ENCODE measurements around the gene DMRTC2.

DMRTC2 gene

DNA sequence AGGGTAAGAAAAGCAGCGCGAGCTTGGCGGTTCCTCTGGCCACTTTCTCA is at the start of gene DMRTC2:
TSS of gene DMRTC2 (plus strand) at position 42 of the 50 bp plus-strand sequence. CDS start 2,387 bp downstream, outside the sequence.
- no peak for DNase-seq (ENCODE audit: low read depth)

DNA sequence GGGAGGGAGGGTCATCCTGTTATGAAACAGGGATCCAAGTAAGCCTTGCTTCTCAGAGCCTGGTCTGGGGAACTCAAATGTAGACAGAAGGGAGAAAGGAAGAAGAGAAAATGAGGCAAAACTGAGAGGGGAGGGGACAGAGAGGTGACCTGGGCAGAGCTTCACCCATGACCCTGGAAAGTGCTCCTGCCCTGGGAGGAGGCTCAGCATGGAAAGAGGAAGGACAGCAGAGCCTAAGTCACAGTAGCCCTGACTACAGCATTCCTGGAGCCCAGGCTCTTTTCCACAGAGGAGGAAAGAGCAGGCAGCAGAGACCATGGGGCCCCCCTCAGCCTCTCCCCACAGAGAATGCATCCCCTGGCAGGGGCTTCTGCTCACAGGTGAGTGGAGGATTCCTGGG is 48.5 kb upstream of the DMRTC2 start, which contains the start of gene CEACAM3:
TSS of gene CEACAM3 (plus strand) at position 226 of the 400 bp plus-strand sequence. CDS start at position 317, 91 bp downstream.
- no peak for DNase-seq (ENCODE audit: low read depth)

DNA sequence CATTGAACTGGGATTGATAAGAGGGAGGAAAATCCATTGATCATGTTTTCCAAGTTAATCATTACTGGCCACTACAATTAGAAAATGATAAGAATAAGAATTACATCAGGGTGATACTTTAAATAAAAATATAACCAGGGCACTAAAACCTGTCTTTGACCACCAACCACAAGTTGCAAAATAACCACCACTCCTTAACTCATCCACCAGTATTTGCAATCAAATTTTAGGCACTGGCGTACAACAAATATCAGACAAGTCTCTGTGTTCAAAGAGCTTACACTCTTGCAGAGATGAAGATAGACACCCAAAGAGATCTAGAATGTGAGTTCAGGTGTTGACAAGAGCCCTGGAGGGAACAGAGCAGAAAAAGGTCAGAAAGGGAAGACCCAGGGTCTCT is 47.9 kb upstream of the DMRTC2 start:
- no peak for DNase-seq (ENCODE audit: low read depth)

DNA sequence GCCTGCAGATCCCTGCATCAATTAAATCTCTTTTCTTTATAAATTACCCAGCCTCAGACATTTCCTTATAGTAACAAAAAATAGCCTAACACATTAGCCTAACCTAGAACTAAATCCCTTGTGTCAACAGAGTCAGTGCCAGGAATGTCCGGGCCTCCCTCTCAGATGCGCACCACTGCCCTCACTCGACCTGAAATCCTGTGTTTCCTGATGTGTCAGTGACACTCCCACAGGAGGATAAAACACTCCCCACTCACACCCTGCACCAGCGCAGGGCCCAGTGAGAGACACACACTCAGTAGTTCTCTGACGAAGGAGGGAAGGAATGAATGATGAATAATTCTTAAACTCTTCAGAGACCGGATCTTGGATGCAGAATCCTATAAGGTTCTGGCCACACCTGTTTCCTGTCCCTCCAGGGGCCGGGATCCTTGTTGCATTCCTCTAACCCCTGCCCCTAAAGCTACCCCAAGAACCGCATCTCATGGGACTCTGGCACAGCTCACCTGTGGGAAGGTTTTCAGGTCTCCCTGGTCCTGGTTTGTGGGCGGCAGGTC is 45.3 kb upstream of the DMRTC2 start:
- no peak for DNase-seq (ENCODE audit: low read depth)

DNA sequence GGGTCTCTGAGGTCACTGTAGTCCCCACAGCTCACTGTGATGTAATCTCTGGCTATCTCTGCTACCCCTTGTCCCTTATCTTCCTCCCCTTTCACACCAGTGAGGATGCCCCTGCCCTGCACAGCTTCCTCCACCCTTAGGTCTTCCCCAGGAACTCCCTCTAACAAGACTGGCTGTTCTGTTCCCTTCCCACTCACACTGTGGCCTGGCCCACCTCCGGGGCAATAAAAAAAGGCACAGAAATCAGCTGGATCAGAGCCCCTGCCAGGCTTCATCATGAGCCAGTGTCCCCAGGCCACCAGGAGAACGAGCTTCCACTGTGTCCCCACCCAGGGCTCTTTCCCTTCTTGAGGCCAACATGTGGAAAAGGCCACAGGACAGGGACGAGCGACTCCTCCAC is 43.8 kb upstream of the DMRTC2 start:
- DNase-seq (ENCODE audit: low read depth): no peak

DNA sequence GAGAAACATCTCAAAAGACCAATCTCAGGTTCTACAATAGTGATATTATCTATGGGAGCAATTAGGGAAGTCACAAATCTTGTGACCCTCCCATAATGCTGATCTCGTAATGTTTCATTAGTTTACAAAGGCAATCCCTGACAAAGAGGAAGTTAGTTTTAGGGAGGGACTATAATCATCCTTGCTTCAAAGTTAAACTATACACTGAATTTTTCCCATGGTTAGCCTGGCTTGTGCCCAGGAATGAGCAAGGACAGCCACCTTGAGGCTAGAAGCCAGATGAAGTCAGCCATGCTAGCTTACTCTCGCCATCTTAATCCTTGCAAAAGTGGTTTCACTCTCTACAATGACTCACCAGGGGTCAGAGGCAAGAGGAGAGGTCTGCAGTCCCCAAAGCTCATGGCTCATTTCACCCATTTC is 43.0 kb upstream of the DMRTC2 start:
- no peak for DNase-seq (ENCODE audit: low read depth)

DNA sequence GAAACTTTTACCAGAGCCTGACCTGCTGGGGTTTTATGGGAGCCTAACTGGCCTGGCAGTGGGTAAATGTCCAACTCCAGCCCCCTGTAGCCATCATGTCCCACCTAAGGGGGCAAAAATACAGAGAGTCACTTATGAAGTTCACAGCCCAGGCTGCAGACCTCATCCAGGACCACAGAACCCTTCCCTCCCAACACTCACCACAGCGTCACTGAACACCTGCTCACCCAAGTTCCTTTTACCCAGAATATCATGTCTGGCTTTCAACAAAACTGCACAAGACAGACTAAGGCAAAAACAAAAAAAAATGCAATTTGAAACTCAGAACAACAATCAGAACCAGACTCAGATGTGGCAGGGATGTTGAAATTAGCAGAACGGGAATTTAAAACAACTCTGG is 42.1 kb upstream of the DMRTC2 start:
- DNase-seq (ENCODE audit: low read depth): no peak

DNA sequence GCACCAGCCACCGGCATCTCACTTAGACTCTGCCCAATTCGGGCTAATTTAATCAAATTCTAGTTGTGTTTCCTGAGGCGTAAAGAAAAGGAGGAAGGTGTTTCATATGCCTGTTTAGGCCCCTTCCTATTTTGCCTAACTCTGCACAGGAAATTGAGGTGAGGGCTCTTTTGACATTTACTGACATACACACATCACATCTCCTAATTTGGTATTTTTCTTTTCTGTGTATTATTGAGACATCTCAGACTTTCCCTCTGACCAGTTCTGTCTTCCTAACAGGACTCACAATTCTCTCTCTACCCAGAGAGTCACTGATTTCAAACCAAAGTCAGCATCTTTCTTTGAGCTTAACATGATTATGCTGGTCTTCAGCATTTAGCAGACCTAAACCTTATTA is 40.5 kb upstream of the DMRTC2 start:
- no peak for DNase-seq (ENCODE audit: low read depth)

DNA sequence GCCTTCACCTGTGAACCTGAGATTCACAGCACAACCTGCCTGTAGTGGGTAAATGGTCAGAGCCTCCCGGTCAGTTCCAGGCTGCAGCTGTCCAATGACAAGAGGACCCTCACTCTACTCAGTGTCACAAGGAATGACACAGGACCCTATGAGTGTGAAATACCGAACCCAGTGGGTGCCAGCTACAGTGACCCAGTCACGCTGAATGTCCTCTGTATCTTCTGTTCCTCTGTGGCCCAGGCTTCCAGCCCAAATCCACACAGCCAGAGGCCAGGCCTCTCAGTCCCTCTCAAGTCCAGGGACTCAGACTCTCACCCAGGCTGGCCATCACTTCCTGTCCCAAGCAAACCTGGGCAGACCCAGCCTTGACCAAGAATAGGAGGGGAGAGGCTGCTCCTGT is 37.7 kb upstream of the DMRTC2 start:
- DNase-seq (ENCODE audit: low read depth): no peak

DNA sequence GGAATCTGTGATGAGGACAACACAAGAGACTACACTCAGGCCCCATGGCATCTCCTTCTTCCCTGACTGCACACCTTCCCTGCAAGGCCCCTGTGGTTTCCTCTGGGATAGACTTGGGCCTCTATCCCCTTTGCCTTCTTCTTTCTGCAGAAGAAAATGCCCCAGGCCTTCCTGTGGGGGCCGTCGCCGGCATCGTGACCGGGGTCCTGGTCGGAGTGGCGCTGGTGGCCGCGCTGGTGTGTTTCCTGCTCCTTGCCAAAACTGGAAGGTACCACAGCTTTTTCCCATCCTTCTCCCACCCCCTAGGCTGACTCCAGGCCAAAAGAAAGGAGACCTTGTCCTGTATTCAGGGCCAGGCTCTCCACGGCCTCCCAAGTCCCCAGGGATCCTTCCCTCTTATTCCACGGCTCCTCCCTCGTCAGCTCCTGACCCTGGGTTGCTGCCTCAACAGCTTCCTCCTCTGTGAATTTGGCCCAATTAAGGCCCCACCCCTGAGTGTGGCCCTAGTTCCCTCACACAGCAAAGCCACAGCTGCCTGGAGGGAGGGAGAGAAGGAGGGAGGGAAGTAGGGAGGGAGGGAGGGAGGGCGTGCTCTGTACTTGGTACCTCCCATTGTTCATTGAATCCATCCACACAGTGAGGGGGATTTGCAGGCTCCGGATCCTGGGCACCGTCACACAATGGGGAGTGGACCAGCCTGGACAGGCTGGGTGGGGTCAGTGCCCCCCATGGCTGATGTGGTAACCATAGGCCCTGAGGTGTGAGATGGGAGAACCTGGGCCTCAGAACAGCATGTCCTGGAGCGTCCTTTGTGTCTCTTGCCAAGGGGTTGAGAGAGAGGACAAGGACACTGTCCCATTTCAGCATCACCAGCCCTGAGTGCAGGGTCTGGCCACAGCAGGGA is 35.9 kb upstream of the DMRTC2 start:
- DNase-seq (ENCODE audit: low read depth): no peak

DNA sequence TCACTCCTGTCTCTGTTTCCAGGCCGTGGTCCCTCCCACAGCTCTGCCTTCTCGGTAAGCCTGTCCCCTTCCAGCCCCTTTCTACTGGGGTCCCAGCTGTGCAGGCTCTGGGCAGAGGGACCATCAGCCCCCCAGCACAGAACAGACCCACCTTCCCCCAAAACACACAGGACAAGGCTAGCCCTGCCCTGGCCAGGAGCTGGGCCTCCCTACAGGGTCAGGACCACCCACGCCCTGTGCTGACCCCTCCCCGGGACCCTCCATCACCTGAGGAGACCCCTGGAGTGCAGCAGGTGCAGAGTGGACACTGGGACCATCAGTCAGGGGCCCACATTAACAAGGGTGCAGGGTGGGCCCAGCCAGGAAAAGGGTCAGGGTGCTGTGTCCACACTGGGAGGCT is 34.5 kb upstream of the DMRTC2 start:
- no peak for DNase-seq (ENCODE audit: low read depth)

DNA sequence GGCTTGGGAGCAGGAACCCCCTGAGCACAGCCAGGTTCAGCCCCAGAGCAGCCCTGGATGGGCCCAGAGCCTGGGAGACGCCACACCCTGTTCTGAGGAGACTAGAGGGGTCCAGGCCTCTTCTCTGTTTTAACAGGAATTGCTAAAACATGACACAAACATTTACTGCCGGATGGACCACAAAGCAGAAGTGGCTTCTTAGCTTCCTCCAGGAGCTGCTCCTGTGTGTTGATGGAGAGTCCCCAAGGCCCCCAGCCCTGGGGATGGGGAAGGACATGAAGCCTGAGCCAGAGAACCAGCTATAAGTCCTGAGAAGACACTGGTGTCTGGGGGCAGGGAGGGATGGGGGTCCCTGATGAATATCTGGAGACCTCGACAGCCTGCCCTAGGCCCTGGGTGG is 33.8 kb upstream of the DMRTC2 start:
- DNase-seq (ENCODE audit: low read depth): no peak

DNA sequence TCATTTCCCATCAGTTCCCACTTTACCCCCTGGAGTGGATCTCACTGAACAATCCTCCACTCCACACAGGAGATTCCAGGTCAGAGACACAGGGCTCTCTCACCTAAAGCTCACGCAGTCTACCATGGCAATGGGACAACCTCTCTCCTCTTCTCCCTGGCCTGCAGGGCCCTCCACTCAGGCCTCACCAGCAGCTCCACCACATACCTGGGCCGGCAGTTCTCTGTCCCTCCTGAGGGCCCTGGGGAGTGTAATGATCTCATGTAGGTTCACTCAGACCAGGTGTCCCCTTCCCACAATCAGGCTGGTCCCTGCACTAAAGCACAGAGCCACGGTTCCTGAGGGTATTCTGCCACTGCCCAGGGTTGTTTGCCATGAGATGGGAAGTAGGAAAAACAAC is 32.9 kb upstream of the DMRTC2 start:
- no peak for DNase-seq (ENCODE audit: low read depth)

DNA sequence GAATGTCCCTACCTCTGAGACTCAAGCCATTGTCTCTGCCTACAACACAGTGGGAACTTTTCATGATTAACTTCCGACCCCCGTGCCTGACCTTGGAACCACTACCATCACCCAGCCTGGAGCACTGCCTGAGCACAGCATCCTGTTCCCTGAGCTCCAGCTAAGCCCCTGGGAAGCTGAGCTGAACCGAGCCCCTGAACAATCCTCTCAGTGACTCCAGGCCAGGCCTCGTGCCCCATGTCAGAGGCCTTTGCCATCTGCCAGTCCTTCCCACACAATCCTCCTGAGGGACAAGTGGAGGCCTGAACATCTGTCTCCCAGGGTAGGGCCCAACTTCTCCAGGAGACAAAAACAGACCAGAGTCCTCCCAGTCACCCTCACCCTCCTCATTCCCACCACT is 30.9 kb upstream of the DMRTC2 start:
- no peak for DNase-seq (ENCODE audit: low read depth)

DNA sequence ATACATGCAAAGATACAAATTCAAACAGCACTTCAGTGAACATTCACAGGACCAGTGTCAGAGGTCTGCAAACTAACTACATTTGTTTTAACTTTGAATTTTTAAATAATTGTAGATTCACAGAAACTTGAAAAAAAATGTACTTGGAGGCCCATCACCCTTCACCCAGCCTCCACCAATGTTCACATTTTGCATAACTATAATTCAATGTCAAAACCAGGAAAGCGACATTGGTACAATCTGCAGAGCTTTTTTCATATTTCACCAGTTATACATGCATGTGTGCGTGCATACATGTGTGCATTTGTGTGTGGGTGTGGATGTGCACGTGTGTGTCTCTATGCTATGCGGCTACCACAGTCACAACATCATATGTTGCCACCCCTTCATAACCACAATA is 29.5 kb upstream of the DMRTC2 start:
- DNase-seq (ENCODE audit: low read depth): no peak

DNA sequence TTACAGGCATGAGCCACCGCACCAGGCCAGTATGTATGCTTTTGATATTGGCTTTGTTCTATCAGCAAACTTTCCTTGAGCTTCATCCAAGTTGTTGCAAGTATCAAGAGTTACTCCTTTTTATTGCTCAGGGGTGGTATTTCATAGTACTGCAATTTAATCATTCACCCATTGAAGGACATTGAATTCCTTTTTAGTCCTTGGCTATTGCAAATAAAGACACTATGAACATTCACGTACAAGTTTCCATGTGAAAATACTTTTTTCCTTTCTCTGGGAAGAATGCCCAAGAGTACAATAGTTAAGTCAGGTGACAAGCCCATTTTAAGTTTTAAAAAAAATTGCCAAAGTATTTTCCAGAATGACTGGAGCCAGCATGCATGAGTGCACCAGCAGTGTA is 28.1 kb upstream of the DMRTC2 start:
- DNase-seq (ENCODE audit: low read depth): no peak

DNA sequence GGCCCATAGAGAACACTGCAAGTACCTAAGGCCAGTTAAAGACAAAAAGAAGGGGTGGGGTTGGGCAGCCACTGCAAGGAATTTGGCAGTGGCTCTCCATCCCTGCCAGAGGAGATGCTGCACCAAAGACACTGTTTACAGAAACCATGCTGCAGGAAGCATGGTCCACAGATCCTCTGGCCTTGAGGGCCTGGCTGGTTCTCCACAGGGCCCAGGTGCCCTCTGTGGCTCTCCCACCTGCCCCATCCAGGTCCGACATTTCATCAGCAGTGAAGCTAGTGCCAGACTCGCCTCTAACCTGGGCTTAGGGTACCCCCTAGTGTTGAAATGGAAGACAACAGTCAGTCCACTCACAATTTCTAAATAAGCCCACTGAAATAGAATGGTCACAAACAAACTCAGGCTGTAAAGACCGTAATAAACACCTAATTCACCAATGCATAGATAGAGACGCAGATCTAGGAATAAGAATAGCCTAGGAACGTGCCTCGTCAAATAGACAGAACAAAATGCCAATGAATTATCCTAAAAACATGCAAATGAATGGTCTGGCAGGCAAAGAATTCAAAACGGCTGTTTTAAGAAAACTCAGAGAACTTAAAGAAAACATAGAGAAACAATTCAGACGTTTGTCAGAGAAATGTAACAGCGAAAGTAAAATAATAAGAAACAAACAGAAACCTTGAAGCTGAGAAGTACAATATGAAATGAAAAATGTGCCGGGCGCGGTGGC is 23.7 kb upstream of the DMRTC2 start:
- no peak for DNase-seq (ENCODE audit: low read depth)

DNA sequence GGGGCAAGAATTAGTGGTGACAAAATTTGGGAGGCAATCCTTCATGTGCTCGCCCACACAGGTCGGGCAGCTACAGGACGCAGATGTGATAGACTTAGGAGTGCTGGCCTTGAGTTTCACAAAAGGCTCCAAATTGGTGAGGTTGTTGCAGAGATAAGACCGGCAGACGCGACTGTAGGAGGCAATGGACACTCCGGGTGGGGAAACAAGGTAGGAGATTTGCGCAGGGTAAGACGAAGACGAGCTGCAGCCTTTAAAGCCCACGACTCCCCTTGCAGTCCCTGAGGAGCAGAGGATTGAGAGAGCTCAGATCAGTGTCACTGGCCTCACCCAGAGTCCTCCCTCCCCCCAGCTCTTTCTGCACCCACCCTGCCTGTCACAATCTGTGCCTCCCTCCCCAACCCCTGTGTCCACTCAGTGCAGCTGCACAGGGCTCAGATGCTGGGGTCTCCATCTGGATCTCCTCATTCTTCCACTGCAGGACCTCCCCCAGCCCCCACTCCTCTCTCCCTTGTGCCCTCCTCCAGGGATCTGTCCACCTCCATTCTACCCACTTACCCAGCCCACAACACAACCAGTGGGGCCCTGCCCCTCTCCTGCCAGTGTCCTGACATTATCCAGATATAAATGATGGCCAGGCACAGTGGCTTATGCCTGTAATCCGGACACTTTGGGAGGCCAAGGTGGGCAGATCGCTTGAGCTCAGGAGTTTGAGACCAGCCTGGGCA is 6.7 kb upstream of the DMRTC2 start:
- DNase-seq (ENCODE audit: low read depth): no peak

DNA sequence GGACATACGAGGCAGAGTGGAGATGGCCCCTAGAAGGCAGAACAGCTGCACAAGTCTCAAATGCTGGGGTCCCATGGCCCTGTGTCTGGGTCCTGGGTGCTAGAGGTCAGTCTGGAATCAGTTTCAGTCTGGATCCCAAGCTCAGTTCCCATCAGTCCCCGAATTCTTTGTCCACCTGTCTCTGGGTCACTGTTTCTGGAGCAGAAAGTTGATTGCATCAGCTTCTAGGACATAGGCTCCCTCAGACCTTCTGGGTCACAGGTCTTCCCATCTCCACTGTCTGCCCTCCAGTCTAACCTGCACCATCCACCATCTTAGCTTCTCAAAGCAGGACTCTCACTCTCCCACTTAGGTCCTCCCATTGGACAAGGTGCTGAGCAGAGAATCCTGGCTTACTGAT is 5.6 kb upstream of the DMRTC2 start:
- no peak for DNase-seq (ENCODE audit: low read depth)

DNA sequence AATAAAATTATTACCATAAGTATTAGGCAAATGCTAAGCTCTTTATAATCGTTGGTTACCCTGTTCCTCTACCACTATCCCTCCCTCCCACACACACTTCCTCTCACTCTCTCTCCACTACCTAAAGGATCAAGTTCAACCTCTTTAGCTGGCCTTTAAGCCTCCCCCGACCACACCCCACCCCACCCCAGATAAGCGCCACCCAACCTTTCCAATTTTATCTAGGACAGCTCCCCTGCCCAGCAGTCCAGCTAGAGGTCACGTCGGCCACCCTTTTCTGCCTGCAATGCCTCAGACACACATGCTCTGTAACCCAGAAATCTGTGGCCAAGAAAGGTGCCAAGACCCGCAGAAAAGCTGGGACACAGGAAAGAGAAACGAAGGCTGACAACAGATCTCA is 1.5 kb upstream of the DMRTC2 start:
- DNase-seq (ENCODE audit: low read depth): no peak

DNA sequence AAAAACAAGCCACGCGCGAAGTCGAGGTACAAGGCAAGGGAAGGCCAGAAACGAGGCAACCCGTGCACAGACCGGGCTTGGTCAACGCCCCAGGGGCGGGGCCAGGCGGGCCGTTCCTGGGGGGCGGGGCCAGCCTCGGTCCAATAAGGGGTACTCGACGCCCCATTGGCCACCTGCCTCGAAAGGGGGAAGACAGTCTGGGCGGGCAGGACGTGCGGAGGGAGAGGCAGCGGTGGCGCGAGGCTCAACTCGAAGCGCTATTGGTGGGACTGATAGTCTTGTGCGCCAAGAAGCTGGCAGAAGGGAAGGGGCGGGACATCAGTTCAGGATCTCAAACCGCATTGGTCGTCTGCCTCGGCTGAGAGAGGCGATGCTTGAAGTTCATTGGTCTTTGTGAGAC is 241 bp upstream of the DMRTC2 start, which contains the start of gene LYPD4:
TSS of gene LYPD4 (minus strand) at position 83 of the 400 bp plus-strand sequence. CDS start 5,398 bp downstream, outside the sequence.
- no peak for DNase-seq (ENCODE audit: low read depth)

DNA sequence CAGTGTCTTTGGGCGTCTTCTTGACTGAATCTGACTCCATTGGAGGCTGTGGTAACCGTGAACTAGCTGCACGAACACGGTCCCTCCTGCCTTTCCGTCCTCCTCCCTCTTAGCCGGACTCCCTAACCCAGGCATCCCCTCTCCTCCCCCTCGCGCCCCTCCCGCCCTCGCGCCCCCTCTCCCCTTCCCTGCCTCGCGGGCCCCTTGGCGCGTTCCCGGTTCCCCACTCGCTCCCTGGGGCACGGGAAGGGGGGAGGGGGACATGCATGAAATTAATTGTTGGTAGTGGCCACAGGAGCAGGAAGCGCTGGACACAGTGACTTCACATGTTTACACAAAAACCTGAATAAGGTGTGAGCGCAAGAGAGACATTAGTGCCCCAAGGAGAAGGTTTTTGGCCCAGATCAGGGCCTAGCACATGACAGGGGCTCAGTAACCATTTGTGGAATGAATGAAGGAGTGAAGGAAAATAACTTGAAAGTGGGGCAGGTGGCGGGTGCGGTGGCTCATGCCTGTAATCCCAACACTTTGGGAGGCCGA is 279 bp downstream of the DMRTC2 start:
- no peak for DNase-seq (ENCODE audit: low read depth)

Data from CMK (cell line).